IMR-90 (cell line): Measurements from ENCODE around the gene NCDN.

ENCODE experiments used
- BHLHE40 ChIP-seq: fragments of 150-350 bp; IDR thresholded peaks from 2 replicates; pipeline ENCODE4 v1.6.1; 2016; ENCODE audit warnings: mild to moderate bottlenecking, low read depth, low read length
- CTCF ChIP-seq: conservative IDR thresholded peaks from 2 replicates; pipeline ENCODE4 v1.5.1; 2012; ENCODE audit warnings: mild to moderate bottlenecking, low read depth, low read length, improper control_type of control experiment
- POLR2A ChIP-seq: IDR thresholded peaks from 2 replicates; pipeline ENCODE4 v1.6.1; 2012; ENCODE audit warnings: mild to moderate bottlenecking, low read depth, low read length
- RFX5 ChIP-seq: IDR thresholded peaks from 2 replicates; pipeline ENCODE4 v1.8.0; 2012; ENCODE audit warnings: low read depth, mild to moderate bottlenecking, low read length, moderate library complexity

- no peak for TF ChIP-seq BHLHE40
- TF ChIP-seq CTCF = no peak
- TF ChIP-seq POLR2A = no peak
- TF ChIP-seq RFX5 = no peak
These were observed 46.3 kb upstream of the NCDN start for GRCh38 chr1:35511305-35511704.
